Measurements from ENCODE around the gene PKP2. TPM values are rescaled to one million over a fixed set of nuclear protein-coding genes. Genes with fewer than 3 reads are reported as not detected.

PKP2 gene
- total RNA-seq, 1 experiment from 2014 or later, result 18.4 TPM

GRCh38 chr12:32755654-32756475 lies 140.7 kb downstream of the PKP2 start, which contains the start of gene YARS2:
Gene YARS2, minus strand, starts transcription at chr12:32755897. Its CDS starts 23 bp downstream, at chr12:32755874.
- Histone ChIP-seq H3K18ac (ENCODE audit: insufficient read length, low read depth, low read length) (peak within 1 kb of the TSS; percentile 81), H3K9me3 (ENCODE audit: control insufficient read depth, low read depth, low read length) (no peaks in the 10 kb centered on the region), H3K79me1 (ENCODE audit: insufficient read depth, low read depth, low read length, poor library complexity, severe bottlenecking) (no peaks in the 10 kb centered on the region), H3K27me3 (ENCODE audit: insufficient read depth, low read length) (no peaks in the 10 kb centered on the region), H3K27ac (ENCODE audit: insufficient read length, low read depth, low read length) (peak within 1 kb of the TSS; percentile 50), H4K8ac (replicated peaks; ENCODE audit: insufficient read length, low read depth, low read length) (peak within 1 kb of the TSS; percentile 87), H3K56ac (ENCODE audit: insufficient read length, low read depth, low read length) (no peak within 1 kb of the TSS), H3K23me2 (ENCODE audit: insufficient read length, low read depth, low read length, poor library complexity, severe bottlenecking) (peaks cover 9% of the 10 kb centered on the region), H3K79me2 (ENCODE audit: insufficient read depth, low read length) (no peaks in the 10 kb centered on the region), H4K5ac (ENCODE audit: insufficient read length, low read depth, low read length) (peak within 1 kb of the TSS; percentile 90), H2BK15ac (ENCODE audit: low read depth, low read length) (no peak within 1 kb of the TSS), H2BK12ac (ENCODE audit: insufficient read length, low read depth, low read length) (no peak within 1 kb of the TSS), H3K14ac (ENCODE audit: insufficient read depth, low read length) (peak within 1 kb of the TSS; percentile 92), H2BK5ac (ENCODE audit: insufficient read length, low read length) (peak within 1 kb of the TSS; percentile 55), H3K9ac (ENCODE audit: extremely low read depth, insufficient read length, low read length) (peak within 1 kb of the TSS; percentile 91), H3K23ac (ENCODE audit: insufficient read length, low read depth, low read length) (no peak within 1 kb of the TSS), H3K4me2 (ENCODE audit: insufficient read depth, insufficient read length, low read length) (peak within 1 kb of the TSS; percentile 90), H2AK5ac (ENCODE audit: insufficient read length, low read length) (no peak within 1 kb of the TSS), H4K91ac (ENCODE audit: insufficient read length, low read depth, low read length) (no peak within 1 kb of the TSS), H2BK120ac (ENCODE audit: low read depth, low read length, poor library complexity, severe bottlenecking) (peak within 1 kb of the TSS; percentile 30), H2BK20ac (ENCODE audit: low read depth, low read length, poor library complexity, severe bottlenecking) (no peak within 1 kb of the TSS), H4K20me1 (ENCODE audit: control insufficient read depth, insufficient read depth, insufficient read length) (no peaks in the 10 kb centered on the region), H3K4ac (ENCODE audit: low read depth, low read length) (peak within 1 kb of the TSS; percentile 55; the same call in 1 of the 2 replicates), H3T11ph (ENCODE audit: low read length) (peak within 1 kb of the TSS; percentile 3), H2AFZ (ENCODE audit: low read length) (peak within 1 kb of the TSS; percentile 86), H3K4me1 (ENCODE audit: insufficient read depth, low read length) (peaks cover 2% of the 10 kb centered on the region; the same call in 1 of the 2 replicates)
- peaks cover 2% of the 10 kb centered on the region; the same call in 1 of the 2 replicates for H3K27me3 Mint-ChIP-seq (ENCODE audit: low read depth)
- TF ChIP-seq, protein P1, sequence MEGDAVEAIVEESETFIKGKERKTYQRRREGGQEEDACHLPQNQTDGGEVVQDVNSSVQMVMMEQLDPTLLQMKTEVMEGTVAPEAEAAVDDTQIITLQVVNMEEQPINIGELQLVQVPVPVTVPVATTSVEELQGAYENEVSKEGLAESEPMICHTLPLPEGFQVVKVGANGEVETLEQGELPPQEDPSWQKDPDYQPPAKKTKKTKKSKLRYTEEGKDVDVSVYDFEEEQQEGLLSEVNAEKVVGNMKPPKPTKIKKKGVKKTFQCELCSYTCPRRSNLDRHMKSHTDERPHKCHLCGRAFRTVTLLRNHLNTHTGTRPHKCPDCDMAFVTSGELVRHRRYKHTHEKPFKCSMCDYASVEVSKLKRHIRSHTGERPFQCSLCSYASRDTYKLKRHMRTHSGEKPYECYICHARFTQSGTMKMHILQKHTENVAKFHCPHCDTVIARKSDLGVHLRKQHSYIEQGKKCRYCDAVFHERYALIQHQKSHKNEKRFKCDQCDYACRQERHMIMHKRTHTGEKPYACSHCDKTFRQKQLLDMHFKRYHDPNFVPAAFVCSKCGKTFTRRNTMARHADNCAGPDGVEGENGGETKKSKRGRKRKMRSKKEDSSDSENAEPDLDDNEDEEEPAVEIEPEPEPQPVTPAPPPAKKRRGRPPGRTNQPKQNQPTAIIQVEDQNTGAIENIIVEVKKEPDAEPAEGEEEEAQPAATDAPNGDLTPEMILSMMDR (conservative IDR thresholded peaks at IDR 0.05), result peak; percentile 94
- no CpG with 5 or more reads among the region's 39 CpGs for WGBS (ENCODE audit: extremely low coverage, insufficient read length, low lambda C conversion rate)
- peaks cover 16% of the 10 kb centered on the region in 2 experiments for H3K4me1 Mint-ChIP-seq
- H3K4me3 Mint-ChIP-seq, result peak within 1 kb of the TSS; percentile 91 to 94
- peaks cover 16 to 33% (median 28%) of the 10 kb centered on the region in 3 experiments; a peak in 6 of 7 replicates for H3K36me3 Mint-ChIP-seq (ENCODE audit: insufficient read depth in 1 of 3, low read depth in 3 of 3)
- DNase-seq, result peak; percentile 97
- H3K27ac Mint-ChIP-seq, result peak within 1 kb of the TSS; percentile 97 to 99 (median 99)
- no peaks in the 10 kb centered on the region for H3K9me3 Mint-ChIP-seq
